Activated naive CD8-positive, alpha-beta T cell treated with anti-CD3 and anti-CD28 coated beads, Interleukin-2, amount 50 U/mL, for 16 hours (primary cell): ENCODE data around the gene IGFBP2.

Source experiments
- DNase-seq: peaks from one replicate; pipeline ENCODE4 v3.0.0-alpha.2; 2020; ENCODE audit warnings: low read depth, low spot score

The IGFBP2 gene

GRCh38 chr2:216681683-216682082, 48.5 kb downstream of the IGFBP2 start:
- no peak for DNase-seq

- no peak for DNase-seq
Observed at GRCh38 chr2:216683846-216684245, 50.6 kb downstream of the IGFBP2 start.

- DNase-seq = no peak
Observed at GRCh38 chr2:216685327-216685875, 52.2 kb downstream of the IGFBP2 start.

- DNase-seq = no peak
Observed at GRCh38 chr2:216687111-216687510, 53.9 kb downstream of the IGFBP2 start.

- no peak for DNase-seq
Observed at GRCh38 chr2:216687646-216688045, 54.4 kb downstream of the IGFBP2 start.

- DNase-seq = no peak
Observed at GRCh38 chr2:216688731-216689340, 55.6 kb downstream of the IGFBP2 start.

GRCh38 chr2:216689397-216689796, 56.2 kb downstream of the IGFBP2 start:
- no peak for DNase-seq

- DNase-seq = no peak
Observed at GRCh38 chr2:216690456-216690852, 57.2 kb downstream of the IGFBP2 start.

- no peak for DNase-seq
Observed at GRCh38 chr2:216690853-216691741, 57.9 kb downstream of the IGFBP2 start.

- peak; percentile 54 for DNase-seq
Observed at GRCh38 chr2:216692636-216693413, 59.6 kb downstream of the IGFBP2 start.

GRCh38 chr2:216693414-216694080, 60.3 kb downstream of the IGFBP2 start:
- DNase-seq = no peak

GRCh38 chr2:216694082-216694825, 61.0 kb downstream of the IGFBP2 start:
- DNase-seq = peak; percentile 11

GRCh38 chr2:216694826-216695217, 61.6 kb downstream of the IGFBP2 start:
- no peak for DNase-seq

GRCh38 chr2:216695401-216695821, 62.2 kb downstream of the IGFBP2 start, which contains the start of gene IGFBP5:
Gene IGFBP5, minus strand, starts transcription at chr2:216695549. Its CDS starts 774 bp downstream, at chr2:216694775.
- DNase-seq = no peak

GRCh38 chr2:216696321-216696720, 63.1 kb downstream of the IGFBP2 start:
- DNase-seq = no peak

- DNase-seq = no peak
Observed at GRCh38 chr2:216696751-216697560, 63.7 kb downstream of the IGFBP2 start.

- DNase-seq = no peak
Observed at GRCh38 chr2:216698293-216698692, 65.1 kb downstream of the IGFBP2 start.

- no peak for DNase-seq
Observed at GRCh38 chr2:216698895-216699294, 65.7 kb downstream of the IGFBP2 start.

GRCh38 chr2:216700088-216700567, 66.9 kb downstream of the IGFBP2 start:
- no peak for DNase-seq

- no peak for DNase-seq
Observed at GRCh38 chr2:216700781-216701180, 67.6 kb downstream of the IGFBP2 start.
